HL-60 (cell line): Measurements from ENCODE around the gene PRRT1B.

Experiments used
- DNase-seq, 2 experiments: peaks; one replicate each; pipeline ENCODE4 v3.0.0-alpha.2; 2010 to 2020; ENCODE audit warnings: low read depth in 1 of 2, low spot score in 1 of 2
- H3K27ac ChIP-seq: fragments of 250-450 bp; sonication (Bioruptor Pico); replicated peaks from 2 replicates; pipeline ENCODE4 v1.5.1; 2020; ENCODE audit warnings: mild to moderate bottlenecking, moderate library complexity
- H3K27me3 ChIP-seq: fragments of 250-450 bp; sonication (Bioruptor Pico); 2 replicates; pipeline ENCODE4 v1.5.1; 2021; ENCODE audit warnings: mild to moderate bottlenecking, moderate library complexity; ENCODE audit not compliant: insufficient read depth, poor library complexity, severe bottlenecking
- H3K4me3 ChIP-seq: replicated peaks from 2 replicates; pipeline ENCODE4 v1.5.1; 2011; ENCODE audit warnings: mild to moderate bottlenecking, control low read depth, low read length; ENCODE audit not compliant: insufficient read depth
- GABPA ChIP-seq: IDR thresholded peaks from 2 replicates; pipeline ENCODE4 v1.6.1; 2012; ENCODE audit warnings: low read depth
- POLR2AphosphoS5 ChIP-seq: IDR thresholded peaks from 2 replicates; pipeline ENCODE4 v1.6.1; 2012; ENCODE audit warnings: low read depth
- SPI1 ChIP-seq: IDR thresholded peaks from 2 replicates; pipeline ENCODE4 v1.6.1; 2012; ENCODE audit warnings: low read depth, mild to moderate bottlenecking, borderline replicate concordance
- TF ChIP-seq, protein P1 (sequence below): IDR thresholded peaks from 2 replicates; pipeline ENCODE4 v1.6.1; 2012; ENCODE audit warnings: low read depth; ENCODE audit not compliant: insufficient replicate concordance
- TF ChIP-seq, protein P2 (sequence below): IDR thresholded peaks from one replicate; pipeline ENCODE4 v1.5.1; 2011; ENCODE audit warnings: low read length, control low read depth, inconsistent platforms; ENCODE audit not compliant: insufficient read depth

The PRRT1B gene

GRCh38 chr9:131583337-131583645 is 38.0 kb downstream of the PRRT1B start:
- TF ChIP-seq, protein P1, sequence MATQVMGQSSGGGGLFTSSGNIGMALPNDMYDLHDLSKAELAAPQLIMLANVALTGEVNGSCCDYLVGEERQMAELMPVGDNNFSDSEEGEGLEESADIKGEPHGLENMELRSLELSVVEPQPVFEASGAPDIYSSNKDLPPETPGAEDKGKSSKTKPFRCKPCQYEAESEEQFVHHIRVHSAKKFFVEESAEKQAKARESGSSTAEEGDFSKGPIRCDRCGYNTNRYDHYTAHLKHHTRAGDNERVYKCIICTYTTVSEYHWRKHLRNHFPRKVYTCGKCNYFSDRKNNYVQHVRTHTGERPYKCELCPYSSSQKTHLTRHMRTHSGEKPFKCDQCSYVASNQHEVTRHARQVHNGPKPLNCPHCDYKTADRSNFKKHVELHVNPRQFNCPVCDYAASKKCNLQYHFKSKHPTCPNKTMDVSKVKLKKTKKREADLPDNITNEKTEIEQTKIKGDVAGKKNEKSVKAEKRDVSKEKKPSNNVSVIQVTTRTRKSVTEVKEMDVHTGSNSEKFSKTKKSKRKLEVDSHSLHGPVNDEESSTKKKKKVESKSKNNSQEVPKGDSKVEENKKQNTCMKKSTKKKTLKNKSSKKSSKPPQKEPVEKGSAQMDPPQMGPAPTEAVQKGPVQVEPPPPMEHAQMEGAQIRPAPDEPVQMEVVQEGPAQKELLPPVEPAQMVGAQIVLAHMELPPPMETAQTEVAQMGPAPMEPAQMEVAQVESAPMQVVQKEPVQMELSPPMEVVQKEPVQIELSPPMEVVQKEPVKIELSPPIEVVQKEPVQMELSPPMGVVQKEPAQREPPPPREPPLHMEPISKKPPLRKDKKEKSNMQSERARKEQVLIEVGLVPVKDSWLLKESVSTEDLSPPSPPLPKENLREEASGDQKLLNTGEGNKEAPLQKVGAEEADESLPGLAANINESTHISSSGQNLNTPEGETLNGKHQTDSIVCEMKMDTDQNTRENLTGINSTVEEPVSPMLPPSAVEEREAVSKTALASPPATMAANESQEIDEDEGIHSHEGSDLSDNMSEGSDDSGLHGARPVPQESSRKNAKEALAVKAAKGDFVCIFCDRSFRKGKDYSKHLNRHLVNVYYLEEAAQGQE = no peak
- TF ChIP-seq POLR2AphosphoS5 (no peak), GABPA (no peak), SPI1 (no peak)
- TF ChIP-seq, protein P2, sequence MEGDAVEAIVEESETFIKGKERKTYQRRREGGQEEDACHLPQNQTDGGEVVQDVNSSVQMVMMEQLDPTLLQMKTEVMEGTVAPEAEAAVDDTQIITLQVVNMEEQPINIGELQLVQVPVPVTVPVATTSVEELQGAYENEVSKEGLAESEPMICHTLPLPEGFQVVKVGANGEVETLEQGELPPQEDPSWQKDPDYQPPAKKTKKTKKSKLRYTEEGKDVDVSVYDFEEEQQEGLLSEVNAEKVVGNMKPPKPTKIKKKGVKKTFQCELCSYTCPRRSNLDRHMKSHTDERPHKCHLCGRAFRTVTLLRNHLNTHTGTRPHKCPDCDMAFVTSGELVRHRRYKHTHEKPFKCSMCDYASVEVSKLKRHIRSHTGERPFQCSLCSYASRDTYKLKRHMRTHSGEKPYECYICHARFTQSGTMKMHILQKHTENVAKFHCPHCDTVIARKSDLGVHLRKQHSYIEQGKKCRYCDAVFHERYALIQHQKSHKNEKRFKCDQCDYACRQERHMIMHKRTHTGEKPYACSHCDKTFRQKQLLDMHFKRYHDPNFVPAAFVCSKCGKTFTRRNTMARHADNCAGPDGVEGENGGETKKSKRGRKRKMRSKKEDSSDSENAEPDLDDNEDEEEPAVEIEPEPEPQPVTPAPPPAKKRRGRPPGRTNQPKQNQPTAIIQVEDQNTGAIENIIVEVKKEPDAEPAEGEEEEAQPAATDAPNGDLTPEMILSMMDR = no peak
- H3K27me3 ChIP-seq = no peaks in the 10 kb centered on the region
- DNase-seq = no peak
- no peak overlapping the region; the same call in 1 of the 2 replicates for H3K27ac ChIP-seq
- no peak overlapping the region for H3K4me3 ChIP-seq

DNA sequence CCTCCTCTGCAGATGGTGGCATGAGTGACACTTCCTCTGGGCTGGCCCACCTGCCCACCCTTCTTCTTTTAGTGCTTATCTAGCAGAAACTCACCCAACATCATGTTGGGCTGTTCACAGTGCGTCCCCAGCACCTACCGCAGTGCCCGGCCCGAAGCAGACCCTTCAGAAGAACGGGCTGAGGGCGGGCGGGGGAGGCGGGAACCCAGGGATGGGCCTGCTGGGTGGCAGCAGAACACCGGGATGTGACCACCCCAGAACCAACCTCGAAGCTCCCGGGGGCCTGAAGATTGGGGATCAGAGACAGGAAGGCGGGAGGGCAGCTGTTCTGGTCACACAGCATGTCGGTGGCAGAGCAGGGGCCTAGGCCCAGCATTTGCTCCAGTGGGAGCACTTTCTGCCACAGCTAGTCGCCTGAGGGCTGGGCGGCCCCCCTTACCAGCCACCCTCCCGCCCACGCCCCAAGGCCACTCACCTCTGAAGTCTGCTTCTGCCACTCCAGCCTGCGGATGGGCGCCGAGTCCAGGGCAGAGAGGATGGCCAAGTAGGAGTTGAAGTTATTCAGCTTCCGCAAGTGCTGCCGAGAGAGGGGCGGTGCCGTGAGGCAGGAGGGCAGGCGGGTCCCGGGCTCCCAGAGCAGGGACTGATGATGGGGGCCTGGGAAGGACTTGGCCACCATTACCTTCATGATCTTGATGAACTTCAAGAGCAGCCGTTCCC is 38.7 kb downstream of the PRRT1B start:
- Histone ChIP-seq H3K27me3 (no peaks in the 10 kb centered on the region), H3K4me3 (no peak overlapping the region), H3K27ac (peak overlapping the region; percentile 87)
- no peak for DNase-seq
- TF ChIP-seq, protein P2 = no peak
- TF ChIP-seq POLR2AphosphoS5 (no peak), SPI1 (no peak), GABPA (no peak)
- TF ChIP-seq, protein P1 = no peak

DNA sequence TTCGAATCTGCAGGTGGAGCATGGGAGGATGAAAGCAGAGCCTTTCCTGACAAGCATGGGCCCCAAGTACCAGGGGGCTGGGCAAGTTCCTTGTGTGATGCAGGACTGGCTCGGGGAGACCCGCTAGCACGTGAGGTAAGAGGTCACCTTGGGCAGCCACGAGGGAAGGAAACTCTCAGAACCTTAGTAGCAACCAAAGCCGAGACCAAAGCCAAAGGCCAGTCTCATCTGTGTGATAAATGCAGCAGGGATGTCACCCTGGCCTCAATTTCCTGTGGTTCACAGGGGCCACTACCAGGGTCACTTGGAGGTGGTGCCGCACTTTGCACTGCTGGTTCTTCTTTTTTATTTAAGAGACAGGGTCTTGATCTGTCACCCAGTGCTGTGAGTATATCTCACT is 39.5 kb downstream of the PRRT1B start:
- Histone ChIP-seq H3K27me3 (no peaks in the 10 kb centered on the region), H3K27ac (peak overlapping the region; percentile 87), H3K4me3 (no peak overlapping the region)
- DNase-seq = peak in 1 of 2 experiments; percentile 69
- TF ChIP-seq, protein P2 = no peak
- TF ChIP-seq GABPA = no peak
- TF ChIP-seq SPI1 = no peak
- no peak for TF ChIP-seq POLR2AphosphoS5
- TF ChIP-seq, protein P1 = no peak
